Activated CD8-positive, alpha-beta memory T cell treated with anti-CD3 and anti-CD28 coated beads for 24 hours (primary cell): ENCODE data around the gene FOXO3B.
"Not testable (repeated sequence)": the region's sequence is repeated elsewhere in the genome, so short reads cannot be mapped to it uniquely, and the experiment has no call there.

Experiments
- DNase-seq: peaks from one replicate; pipeline ENCODE4 v3.0.0-alpha.2; 2020

The FOXO3B gene

GRCh38 chr17:18681767-18682571 is at the start of gene FOXO3B:
Gene FOXO3B, minus strand, starts transcription at chr17:18682314. Its CDS starts 663 bp downstream, at chr17:18681651.
- peak; percentile 88 for DNase-seq

GRCh38 chr17:18723509-18723908 is 41.4 kb upstream of the FOXO3B start:
- not testable (repeated sequence) for DNase-seq

- DNase-seq, result not testable (repeated sequence)
These were observed 40.5 kb upstream of the FOXO3B start for GRCh38 chr17:18722612-18723011.

- not testable (repeated sequence) for DNase-seq
These were observed 39.8 kb upstream of the FOXO3B start for GRCh38 chr17:18721775-18722547.

GRCh38 chr17:18719428-18720110 is 37.5 kb upstream of the FOXO3B start:
- not testable (repeated sequence) for DNase-seq

GRCh38 chr17:18718643-18719427 is 36.7 kb upstream of the FOXO3B start:
- not testable (repeated sequence) for DNase-seq

GRCh38 chr17:18712354-18712999 is 30.4 kb upstream of the FOXO3B start:
- DNase-seq, result peak; percentile 79

- DNase-seq, result not testable (repeated sequence)
These were observed 26.1 kb upstream of the FOXO3B start for GRCh38 chr17:18708215-18708614.

GRCh38 chr17:18705955-18706354 is 23.8 kb upstream of the FOXO3B start:
- DNase-seq, result not testable (repeated sequence)

GRCh38 chr17:18698473-18699103 is 16.5 kb upstream of the FOXO3B start:
- not testable (repeated sequence) for DNase-seq

- not testable (repeated sequence) for DNase-seq
These were observed 13.0 kb upstream of the FOXO3B start for GRCh38 chr17:18695143-18695542.

- not testable (repeated sequence) for DNase-seq
These were observed 554 bp upstream of the FOXO3B start for GRCh38 chr17:18682668-18683067.

GRCh38 chr17:18677381-18677780 is 4.7 kb downstream of the FOXO3B start:
- not testable (repeated sequence) for DNase-seq

- DNase-seq, result not testable (repeated sequence)
These were observed 5.2 kb downstream of the FOXO3B start for GRCh38 chr17:18676928-18677327.

GRCh38 chr17:18672395-18673227 is 9.5 kb downstream of the FOXO3B start:
- not testable (repeated sequence) for DNase-seq

GRCh38 chr17:18668625-18669024 is 13.5 kb downstream of the FOXO3B start:
- DNase-seq, result not testable (repeated sequence)

GRCh38 chr17:18667535-18667934 is 14.6 kb downstream of the FOXO3B start:
- DNase-seq, result not testable (repeated sequence)

GRCh38 chr17:18666326-18666725 is 15.8 kb downstream of the FOXO3B start:
- not testable (repeated sequence) for DNase-seq

GRCh38 chr17:18661924-18662624 is 20.0 kb downstream of the FOXO3B start:
- not testable (repeated sequence) for DNase-seq

GRCh38 chr17:18650094-18650493 is 32.0 kb downstream of the FOXO3B start:
- DNase-seq, result not testable (repeated sequence)
